Measurements from ENCODE around the gene PPP1R18.

DNA sequence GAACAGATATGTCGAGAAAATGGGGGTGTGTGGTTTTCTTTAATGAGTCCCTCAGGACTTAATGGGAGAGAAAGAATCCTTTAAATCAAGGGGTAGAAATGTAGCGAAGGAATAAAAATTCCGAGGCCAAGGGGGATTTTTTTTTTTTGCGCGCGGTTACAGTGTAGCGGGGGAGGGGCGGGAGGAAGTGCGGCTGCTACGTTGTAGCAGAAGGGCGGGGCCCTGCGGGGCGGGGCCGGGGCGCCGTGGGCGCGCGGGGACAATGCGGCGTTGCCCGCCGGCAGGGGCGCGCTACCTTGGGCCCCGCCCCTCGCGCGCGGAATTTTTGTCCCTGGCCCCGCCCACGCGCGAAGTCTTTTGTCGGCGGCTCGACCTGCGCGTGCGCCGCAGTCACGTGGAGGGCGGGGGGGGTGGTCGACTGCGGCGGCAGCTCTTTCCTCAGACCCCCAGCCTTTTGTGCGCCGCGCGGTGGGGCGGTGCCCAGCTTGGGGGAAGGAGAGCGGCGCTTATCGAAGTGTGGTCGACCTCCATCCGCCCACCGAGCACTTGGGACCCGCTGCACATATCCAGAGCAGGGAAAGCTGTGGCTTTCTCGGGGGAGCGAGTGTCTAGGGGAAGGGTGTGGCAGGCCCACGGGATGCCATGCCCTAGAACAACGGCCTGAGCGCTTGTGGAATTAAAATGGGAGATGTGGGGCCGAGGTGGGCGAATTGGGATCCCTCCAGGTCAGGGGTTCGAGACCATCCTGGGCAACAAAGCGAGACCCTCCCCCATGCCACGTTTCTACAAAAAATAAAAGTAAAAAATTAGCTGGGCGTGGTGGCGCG, 35.0 kb upstream of the PPP1R18 start:
- TF ChIP-seq, protein P1, sequence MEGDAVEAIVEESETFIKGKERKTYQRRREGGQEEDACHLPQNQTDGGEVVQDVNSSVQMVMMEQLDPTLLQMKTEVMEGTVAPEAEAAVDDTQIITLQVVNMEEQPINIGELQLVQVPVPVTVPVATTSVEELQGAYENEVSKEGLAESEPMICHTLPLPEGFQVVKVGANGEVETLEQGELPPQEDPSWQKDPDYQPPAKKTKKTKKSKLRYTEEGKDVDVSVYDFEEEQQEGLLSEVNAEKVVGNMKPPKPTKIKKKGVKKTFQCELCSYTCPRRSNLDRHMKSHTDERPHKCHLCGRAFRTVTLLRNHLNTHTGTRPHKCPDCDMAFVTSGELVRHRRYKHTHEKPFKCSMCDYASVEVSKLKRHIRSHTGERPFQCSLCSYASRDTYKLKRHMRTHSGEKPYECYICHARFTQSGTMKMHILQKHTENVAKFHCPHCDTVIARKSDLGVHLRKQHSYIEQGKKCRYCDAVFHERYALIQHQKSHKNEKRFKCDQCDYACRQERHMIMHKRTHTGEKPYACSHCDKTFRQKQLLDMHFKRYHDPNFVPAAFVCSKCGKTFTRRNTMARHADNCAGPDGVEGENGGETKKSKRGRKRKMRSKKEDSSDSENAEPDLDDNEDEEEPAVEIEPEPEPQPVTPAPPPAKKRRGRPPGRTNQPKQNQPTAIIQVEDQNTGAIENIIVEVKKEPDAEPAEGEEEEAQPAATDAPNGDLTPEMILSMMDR (conservative IDR thresholded peaks at IDR 0.05; ENCODE audit: low read depth, low read length) = peak; percentile 54
- peak; percentile 76 for TF ChIP-seq POLR2A (IDR thresholded peaks at IDR 0.05; ENCODE audit: low read depth, low read length)
- peak; percentile 89; the same call in 1 of the 2 replicates for TF ChIP-seq MXI1 (IDR thresholded peaks at IDR 0.05; ENCODE audit: borderline replicate concordance, low read depth, low read length)
- no peak for TF ChIP-seq RCOR1 (IDR thresholded peaks at IDR 0.05; ENCODE audit: insufficient replicate concordance, low read length)
- no peak; the same call in 1 of the 2 replicates for TF ChIP-seq RAD21 (IDR thresholded peaks at IDR 0.05; ENCODE audit: low read length)
- peak; percentile 93; the same call in 1 of the 2 replicates for TF ChIP-seq MAZ (IDR thresholded peaks at IDR 0.05; ENCODE audit: borderline replicate concordance, low read depth, low read length)

Data from IMR-90 (cell line).